ENCODE data around the gene KDM4C.
"Not testable (repeated sequence)": the region's sequence is repeated elsewhere in the genome, so short reads cannot be mapped to it uniquely, and the experiment has no call there.

Gene KDM4C

GRCh38 chr9:6942406-6942805 lies 184.6 kb downstream of the KDM4C start:
- no peak for DNase-seq

DNA sequence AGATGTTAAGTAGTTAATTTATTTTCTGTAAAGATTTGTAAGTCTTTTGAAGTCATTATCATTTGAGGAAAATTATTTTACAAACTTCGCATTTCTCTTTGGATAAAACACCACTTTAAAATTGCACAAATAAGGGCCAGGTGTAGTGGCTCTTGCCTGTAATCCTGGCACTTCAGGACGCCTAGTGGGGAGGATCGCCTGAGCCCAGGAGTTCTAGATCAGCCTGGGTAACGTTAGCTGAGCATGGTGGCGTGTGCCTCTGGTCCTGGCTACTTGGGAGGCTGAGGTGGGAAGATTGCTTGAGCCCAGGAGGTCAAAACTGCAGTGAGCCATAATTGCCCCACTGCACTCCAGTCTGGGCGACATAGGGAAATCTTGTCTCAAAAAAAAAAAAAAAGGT lies 185.5 kb downstream of the KDM4C start:
- DNase-seq, result no peak

DNA sequence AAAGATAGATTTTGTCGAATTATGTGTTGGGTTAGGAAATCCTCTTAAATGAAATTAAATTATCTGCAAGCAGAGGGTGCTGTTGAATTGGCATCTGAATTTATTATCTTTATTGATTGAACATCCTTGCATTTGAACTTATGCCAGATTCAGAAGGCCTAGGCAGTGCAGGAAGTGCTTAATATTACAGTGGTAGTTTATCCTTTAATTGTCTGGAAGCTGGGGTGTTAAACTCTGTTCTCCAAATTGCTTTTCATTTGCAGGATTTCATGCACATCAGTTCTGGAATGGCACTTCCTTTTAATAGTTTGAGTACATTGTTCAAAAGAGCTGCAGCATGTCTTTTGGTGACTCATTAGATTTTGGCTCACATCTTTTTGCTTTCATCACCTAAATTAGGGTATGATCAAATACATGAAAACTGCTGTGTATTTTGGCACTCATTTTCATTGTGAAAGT lies 186.3 kb downstream of the KDM4C start:
- peak; percentile 39 for DNase-seq

- no peak for DNase-seq
Observed at GRCh38 chr9:6944896-6945295, 187.1 kb downstream of the KDM4C start.

DNA sequence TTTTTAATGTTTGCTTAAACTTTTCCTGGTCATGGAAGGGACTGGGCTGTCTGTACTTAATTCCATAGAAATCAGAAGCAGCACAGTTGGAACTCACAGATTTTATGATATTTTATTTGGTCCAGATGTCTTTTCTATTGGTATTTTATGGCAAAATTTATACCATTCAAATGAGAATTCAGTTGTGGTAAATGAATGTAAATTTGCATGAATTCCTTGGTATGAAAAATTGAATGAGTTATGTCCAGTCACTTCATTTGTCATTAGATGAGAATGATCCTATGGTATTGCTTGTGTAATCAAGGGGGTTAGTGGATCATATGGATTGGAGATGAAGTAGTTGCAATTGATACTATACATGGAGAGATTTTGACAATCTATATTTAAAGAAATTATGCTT lies 188.0 kb downstream of the KDM4C start:
- no peak for DNase-seq

GRCh38 chr9:6946583-6947166 lies 188.9 kb downstream of the KDM4C start:
- no peak for DNase-seq

DNA sequence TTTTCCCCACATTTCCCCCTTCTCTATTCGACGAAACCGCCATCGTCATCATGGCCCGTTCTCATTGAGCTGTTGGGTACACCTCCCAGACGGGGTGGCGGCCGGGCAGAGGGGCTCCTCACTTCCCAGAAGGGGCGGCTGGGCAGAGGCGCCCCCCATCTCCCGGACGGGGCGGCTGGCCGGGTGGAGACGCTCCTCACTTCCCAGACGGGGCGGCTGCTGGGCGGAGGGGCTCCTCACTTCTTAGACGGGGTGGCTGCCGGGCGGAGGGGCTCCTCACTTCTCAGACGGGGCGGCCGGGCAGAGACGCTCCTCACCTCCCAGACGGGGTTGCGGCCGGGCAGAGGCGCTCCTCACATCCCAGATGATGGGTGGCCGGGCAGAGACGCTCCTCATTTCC lies 191.1 kb downstream of the KDM4C start:
- not testable (repeated sequence) for DNase-seq

- DNase-seq, result peak; percentile 28
Observed at GRCh38 chr9:6955251-6955921, 197.6 kb downstream of the KDM4C start.

DNA sequence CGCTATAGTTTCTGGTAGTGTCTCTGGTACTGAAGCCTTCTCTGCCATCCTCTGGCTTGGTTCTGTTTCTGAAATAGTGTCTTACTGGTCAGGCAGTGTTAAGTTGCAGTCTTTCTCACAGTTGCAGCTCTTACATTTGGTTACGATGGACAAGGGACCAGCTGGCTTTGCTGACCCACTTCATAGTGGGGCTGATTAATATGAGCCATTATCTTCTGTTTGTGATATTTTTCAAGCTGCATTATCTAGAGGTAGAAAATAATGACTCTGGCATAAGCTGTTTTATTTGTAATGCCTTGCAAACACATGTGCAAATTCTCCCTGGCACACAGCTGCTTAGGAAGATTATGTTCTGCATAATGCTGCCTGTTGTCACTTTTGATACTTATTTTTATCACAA lies 199.1 kb downstream of the KDM4C start:
- DNase-seq, result no peak

GRCh38 chr9:6959270-6960000 lies 201.7 kb downstream of the KDM4C start:
- no peak for DNase-seq

DNA sequence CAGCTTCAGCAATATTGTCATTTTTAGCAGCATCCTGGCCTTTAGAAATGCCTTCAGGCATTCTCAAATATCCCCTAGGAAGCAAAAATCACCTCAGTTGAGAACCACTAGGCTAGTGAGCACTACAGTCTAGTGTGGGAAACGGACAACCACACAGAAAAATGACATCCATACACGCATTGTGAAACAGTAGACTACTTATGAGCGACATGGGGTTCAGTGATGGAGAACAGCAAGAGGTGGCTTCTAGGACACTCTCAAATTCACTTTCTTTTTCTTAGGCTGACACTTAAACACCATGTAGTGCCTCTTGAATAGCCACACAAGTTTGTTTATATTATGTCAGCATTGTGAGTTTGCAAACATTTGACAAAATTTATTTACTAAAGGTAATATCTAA lies 203.0 kb downstream of the KDM4C start:
- no peak for DNase-seq

GRCh38 chr9:6961845-6962522 lies 204.2 kb downstream of the KDM4C start:
- no peak for DNase-seq

GRCh38 chr9:6965566-6965965 lies 207.8 kb downstream of the KDM4C start:
- DNase-seq, result no peak

- no peak for DNase-seq
Observed at GRCh38 chr9:6968271-6968670, 210.5 kb downstream of the KDM4C start.

DNA sequence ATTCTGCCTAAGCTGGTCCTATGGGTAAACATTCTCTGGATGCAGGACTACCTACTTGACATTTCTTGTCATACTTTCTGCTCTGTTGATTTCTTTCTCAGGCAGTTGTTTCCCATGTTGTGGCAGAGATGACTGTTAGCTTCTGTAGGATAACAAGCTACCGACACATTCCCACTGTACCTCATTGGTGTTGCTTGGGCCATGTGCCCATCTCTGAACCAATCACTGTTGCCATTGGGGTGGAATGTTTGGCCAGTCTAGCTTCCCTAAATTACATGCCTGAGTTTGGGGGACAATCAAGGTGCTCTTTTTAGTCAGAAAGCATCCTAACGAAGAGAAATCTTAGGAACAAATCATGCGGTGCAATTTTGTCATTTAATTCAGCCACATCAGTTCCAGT lies 212.0 kb downstream of the KDM4C start:
- DNase-seq, result no peak

- DNase-seq, result no peak
Observed at GRCh38 chr9:6973089-6973488, 215.3 kb downstream of the KDM4C start.

- DNase-seq, result no peak
Observed at GRCh38 chr9:6973762-6974161, 216.0 kb downstream of the KDM4C start.

- DNase-seq, result no peak
Observed at GRCh38 chr9:6975198-6975597, 217.4 kb downstream of the KDM4C start.

DNA sequence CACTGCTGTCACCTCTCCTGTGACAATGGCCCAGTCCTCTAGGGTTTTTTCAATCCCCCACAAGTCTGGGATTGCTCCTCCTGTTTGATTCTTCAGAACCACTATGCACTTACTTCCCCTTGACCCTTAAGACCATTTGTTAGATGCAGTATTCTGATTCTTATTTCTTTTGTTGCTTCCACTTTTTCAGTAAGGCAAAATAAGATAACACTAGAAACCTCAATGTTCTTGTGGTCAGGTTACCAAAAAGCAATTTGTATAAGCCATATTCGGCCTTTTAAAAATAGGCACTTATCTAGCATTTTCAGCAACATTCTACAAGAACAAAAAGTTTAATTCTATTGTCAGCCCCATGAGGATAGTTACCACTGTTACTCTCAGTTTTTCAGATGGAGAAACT lies 220.0 kb downstream of the KDM4C start:
- DNase-seq, result no peak

DNA sequence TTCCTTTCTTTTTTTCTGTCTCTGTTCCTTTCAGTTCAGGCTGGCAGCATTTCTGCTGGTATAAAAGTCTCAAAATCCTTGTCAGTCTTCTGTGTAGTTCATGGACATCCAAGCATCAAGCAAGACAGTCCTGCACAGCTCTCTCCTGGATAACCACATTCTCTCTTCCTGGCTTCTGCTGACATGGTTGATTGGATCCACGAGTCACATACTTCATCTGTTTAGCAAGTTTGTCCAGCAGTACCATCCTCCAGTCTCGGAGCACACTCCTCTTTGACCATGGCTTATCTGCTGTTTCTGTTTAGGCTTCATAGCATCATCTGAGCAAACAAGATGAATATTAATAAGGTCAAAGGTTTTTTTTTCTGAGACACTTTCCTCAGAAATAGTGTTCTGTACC lies 220.8 kb downstream of the KDM4C start:
- no peak for DNase-seq

- DNase-seq, result no peak
Observed at GRCh38 chr9:6984941-6985578, 227.3 kb downstream of the KDM4C start.

DNA sequence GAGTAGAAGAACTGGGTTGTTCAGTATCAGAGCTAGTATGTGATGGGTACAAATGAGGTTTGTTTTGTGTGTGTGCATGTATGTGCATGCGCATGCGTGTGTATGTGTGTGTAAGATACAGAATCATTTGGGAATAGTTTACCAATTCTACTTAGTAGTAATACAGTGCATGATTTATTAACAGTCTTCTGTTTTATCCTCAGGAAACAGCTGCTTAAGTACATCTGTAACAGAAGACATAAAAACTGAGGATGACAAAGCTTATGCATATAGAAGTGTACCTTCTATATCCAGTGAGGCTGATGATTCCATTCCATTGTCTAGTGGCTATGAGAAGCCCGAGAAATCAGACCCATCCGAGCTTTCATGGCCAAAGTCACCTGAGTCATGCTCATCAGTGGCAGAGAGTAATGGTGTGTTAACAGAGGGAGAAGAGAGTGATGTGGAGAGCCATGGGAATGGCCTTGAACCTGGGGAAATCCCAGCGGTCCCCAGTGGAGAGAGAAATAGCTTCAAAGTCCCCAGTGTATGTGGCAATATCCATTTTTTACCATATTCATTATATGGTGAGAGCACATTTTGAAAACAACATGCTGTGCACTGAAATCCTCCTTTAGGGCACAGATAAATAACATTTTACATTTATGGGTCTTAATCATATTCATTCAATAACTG lies 228.5 kb downstream of the KDM4C start:
- no peak for DNase-seq

GRCh38 chr9:6987381-6987780 lies 229.6 kb downstream of the KDM4C start:
- no peak for DNase-seq

Data from NCI-H1105 (cell line).